Measurements from ENCODE around the gene SERINC4.
"Not testable (repeated sequence)": the region's sequence is repeated elsewhere in the genome, so short reads cannot be mapped to it uniquely, and the experiment has no call there.

The SERINC4 gene

GRCh38 chr15:43799945-43800285 lies at the start of gene SERINC4:
SERINC4 (minus strand) TSS chr15:43800220; CDS start chr15:43799986, 234 bp downstream.
- peak within 1 kb of the TSS; percentile 82 for H3K4me3 ChIP-seq (ENCODE audit: low read length)
- no peak for TF ChIP-seq ZNF274 (IDR thresholded peaks at IDR 0.05; ENCODE audit: low read depth, low read length)

- TF ChIP-seq ZNF274 (IDR thresholded peaks at IDR 0.05; ENCODE audit: low read depth, low read length), result no peak
- no peak overlapping the region for H3K4me3 ChIP-seq (ENCODE audit: low read length)
Measured at GRCh38 chr15:43845421-43845820, 45.4 kb upstream of the SERINC4 start.

- not testable (repeated sequence) for H3K4me3 ChIP-seq (ENCODE audit: low read length)
Measured at GRCh38 chr15:43832485-43832884, 32.5 kb upstream of the SERINC4 start.

GRCh38 chr15:43831519-43832052 lies 31.6 kb upstream of the SERINC4 start:
- H3K4me3 ChIP-seq (ENCODE audit: low read length), result not testable (repeated sequence)

DNA sequence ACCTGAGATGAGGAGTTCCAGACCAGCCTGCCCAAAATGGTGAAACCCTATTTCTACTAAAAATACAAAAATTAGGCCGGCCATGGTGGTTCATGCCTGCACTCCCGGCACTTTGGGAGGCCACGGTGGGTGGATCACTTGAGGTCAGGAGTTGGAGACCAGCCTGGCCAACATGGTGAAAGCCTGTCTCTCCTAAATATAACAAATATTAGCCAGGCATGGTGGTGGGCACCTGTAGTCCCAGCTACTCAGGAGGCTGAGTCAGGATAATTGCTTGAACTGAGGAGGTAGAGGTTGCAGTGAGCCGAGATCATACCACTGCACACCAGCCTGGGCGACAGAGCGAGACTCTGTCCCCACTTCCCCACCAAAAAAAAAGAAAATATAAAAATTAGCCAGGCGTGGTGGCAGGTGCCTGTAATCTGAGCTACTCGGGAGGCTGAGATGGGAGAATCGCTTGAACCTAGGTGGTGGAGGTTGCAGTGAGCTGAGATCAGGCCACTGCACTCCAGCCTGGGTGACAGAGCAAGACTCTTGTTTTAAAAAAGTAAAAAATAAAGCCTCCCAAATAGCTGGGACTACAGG lies 30.8 kb upstream of the SERINC4 start:
- not testable (repeated sequence) for H3K4me3 ChIP-seq (ENCODE audit: low read length)

DNA sequence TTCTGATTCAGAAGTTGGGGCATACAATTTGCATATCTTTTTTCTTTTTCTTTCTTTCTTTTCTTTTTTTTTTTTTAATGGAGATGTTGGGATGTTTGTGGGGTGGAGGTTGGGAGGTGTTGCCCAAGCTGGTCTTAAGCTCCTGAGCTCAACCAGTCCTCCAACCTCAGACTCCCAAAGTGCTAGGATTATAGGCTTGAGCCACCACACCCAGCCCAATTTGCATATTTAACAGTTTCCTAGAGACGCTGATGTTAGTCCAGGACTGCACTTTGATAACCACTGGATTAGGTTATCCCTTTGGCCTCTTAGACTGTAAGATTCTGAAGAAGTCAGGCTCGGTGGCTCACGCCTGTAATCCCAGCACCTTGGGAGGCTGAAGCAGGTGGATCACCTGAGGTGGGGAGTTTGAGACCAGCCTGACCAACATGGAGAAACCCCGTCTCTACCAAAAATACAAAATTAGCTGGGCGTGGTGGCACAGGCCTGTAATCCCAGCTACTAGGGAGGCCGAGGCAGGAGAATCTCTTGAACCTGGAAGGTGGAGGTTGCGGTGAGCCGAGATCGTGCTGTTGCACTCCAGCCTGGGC lies 30.0 kb upstream of the SERINC4 start:
- H3K4me3 ChIP-seq (ENCODE audit: low read length), result not testable (repeated sequence)

DNA sequence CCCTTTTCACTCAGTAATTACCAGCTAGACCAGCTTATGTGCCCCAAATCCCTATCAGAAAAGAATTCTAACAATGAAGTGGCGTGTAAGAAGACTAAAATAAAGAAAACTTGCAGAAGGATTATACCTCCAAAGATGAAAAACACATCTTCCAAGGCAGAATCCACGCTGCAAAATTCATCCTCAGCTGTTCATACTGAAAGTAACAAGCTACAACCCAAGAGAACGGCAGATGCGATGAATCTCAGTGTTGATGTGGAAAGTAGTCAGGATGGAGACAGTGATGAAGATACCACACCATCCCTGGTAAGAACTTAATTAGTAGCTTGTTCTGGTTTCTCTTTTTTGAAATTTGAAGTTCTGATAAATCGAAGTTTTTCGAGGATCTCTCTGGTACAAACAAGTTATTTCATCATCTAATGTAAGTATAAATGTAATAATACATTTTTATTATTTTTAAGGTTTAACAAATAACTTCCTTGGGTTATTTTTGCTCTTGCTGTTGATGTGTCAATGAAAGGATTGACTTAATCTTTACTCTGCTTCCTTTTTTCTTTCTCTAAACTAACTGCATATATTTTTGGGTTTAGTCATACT lies 28.1 kb upstream of the SERINC4 start:
- peak overlapping the region; percentile 97 for H3K4me3 ChIP-seq (ENCODE audit: low read length)
- TF ChIP-seq ZNF274 (IDR thresholded peaks at IDR 0.05; ENCODE audit: low read depth, low read length), result no peak

- TF ChIP-seq ZNF274 (IDR thresholded peaks at IDR 0.05; ENCODE audit: low read depth, low read length), result no peak
- H3K4me3 ChIP-seq (ENCODE audit: low read length), result peak within 1 kb of the TSS; percentile 97
Measured at GRCh38 chr15:43826508-43827341, 26.7 kb upstream of the SERINC4 start, which contains the start of gene WDR76. WDR76 (plus strand) TSS chr15:43827002; CDS start chr15:43827033, 31 bp downstream.

- TF ChIP-seq ZNF274 (IDR thresholded peaks at IDR 0.05; ENCODE audit: low read depth, low read length), result no peak
- no peak overlapping the region; the same call in 1 of the 2 replicates for H3K4me3 ChIP-seq (ENCODE audit: low read length)
Measured at GRCh38 chr15:43826029-43826507, 26.0 kb upstream of the SERINC4 start.

DNA sequence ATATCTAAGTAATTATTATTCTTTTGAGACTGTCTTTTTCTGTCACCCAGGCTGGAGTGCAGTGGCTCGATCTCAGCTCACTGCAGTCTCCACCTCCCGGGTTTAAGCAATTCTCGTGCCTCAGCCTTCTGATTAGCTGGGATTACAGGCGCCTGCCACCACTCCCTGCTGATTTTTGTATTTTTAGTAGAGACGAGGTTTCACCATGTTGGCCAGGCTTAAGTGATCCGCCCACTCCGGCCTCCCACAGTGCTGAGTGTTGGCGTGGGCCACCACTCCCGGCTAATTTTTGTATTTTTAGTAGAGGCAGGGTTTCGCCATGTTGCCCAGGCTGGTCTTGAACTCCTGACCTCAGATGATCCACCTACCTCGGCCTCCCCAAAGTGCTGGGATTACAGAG lies 25.3 kb upstream of the SERINC4 start:
- H3K4me3 ChIP-seq (ENCODE audit: low read length), result not testable (repeated sequence)

DNA sequence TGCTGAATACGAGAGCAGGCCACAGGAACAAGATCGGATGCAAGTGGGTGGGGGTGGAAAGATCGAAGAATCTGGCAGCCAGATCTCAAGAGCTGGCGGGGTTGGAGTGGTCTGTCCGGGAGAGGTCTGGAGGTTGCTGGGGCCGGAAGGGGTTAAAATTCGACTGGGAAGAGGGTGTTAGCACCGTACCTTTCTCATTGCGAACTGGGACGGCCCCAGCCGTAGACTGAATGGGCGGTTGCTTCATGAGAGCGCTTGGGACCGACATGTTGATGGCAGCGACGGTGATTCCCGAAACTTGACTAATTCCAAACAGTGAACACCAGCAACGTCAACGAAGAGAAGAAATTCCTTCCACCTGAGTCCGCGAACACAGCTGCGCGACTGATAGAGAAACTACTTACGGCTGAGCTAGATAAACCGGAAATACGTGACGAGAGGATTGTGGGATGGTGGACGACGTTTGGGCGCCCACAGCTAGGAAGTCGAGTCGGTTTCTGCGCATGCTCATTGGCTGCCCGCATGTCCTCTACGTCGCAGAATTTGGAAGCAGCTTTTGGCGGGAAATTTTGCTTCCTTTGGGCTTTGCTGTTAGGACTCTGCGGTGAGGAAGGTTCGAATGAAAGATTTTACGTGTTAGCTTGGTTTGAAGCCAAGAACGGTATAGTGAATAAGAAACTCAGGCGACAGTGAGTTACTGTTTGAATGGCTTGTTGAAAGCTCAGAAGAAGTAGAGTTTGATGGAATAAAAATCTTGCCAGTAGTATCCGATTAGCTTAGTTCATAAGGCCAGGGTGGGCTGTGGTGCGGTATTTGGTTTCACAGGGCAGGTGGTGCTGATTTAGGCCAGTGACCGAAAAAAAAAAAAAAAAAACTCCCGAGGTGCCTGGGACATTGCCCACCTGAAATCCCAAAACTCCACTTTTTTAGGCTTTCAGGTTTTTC lies 24.6 kb upstream of the SERINC4 start, which contains the start of gene MFAP1:
Gene MFAP1 (minus strand): TSS at position 389 of the 945 bp plus-strand sequence. CDS start 121 bp downstream, at position 268.
- TF ChIP-seq ZNF274 (IDR thresholded peaks at IDR 0.05; ENCODE audit: low read depth, low read length), result no peak
- peak within 1 kb of the TSS; percentile 90 for H3K4me3 ChIP-seq (ENCODE audit: low read length)

- no peak overlapping the region for H3K4me3 ChIP-seq (ENCODE audit: low read length)
- no peak for TF ChIP-seq ZNF274 (IDR thresholded peaks at IDR 0.05; ENCODE audit: low read depth, low read length)
Measured at GRCh38 chr15:43821505-43821904, 21.5 kb upstream of the SERINC4 start.

GRCh38 chr15:43815064-43815463 lies 15.0 kb upstream of the SERINC4 start:
- H3K4me3 ChIP-seq (ENCODE audit: low read length), result not testable (repeated sequence)
